Parathyroid adenoma (tissue), 2 donors: ENCODE results near the gene ATP13A5.

ENCODE experiments used
- H2AFZ ChIP-seq: fragments of 300-600 bp; sonication (generic); one replicate; pipeline ENCODE4 v1.7.0; 2017; ENCODE audit warnings: antibody characterized with exemption, mild to moderate bottlenecking
- H3K27ac ChIP-seq: fragments of 300-600 bp; sonication (generic); one replicate; pipeline ENCODE4 v1.7.0; 2017
- H3K27me3 ChIP-seq: fragments of 300-600 bp; sonication (generic); one replicate; pipeline ENCODE4 v1.7.0; 2017; ENCODE audit warnings: low read length; ENCODE audit not compliant: control insufficient read depth, insufficient read depth
- H3K36me3 ChIP-seq: fragments of 300-600 bp; sonication (generic); one replicate; pipeline ENCODE4 v1.7.0; 2017; ENCODE audit warnings: low read length; ENCODE audit not compliant: control insufficient read depth, insufficient read depth
- H3K4me1 ChIP-seq: fragments of 300-600 bp; sonication (generic); one replicate; pipeline ENCODE4 v1.7.0; 2017; ENCODE audit warnings: control low read depth
- H3K4me2 ChIP-seq: fragments of 300-600 bp; sonication (generic); one replicate; pipeline ENCODE4 v1.7.0; 2017; ENCODE audit warnings: low read length
- H3K4me3 ChIP-seq: fragments of 300-600 bp; sonication (generic); one replicate; pipeline ENCODE4 v1.7.0; 2017; ENCODE audit warnings: low read depth, low read length
- H3K79me2 ChIP-seq: fragments of 300-600 bp; sonication (generic); one replicate; pipeline ENCODE4 v1.7.0; 2017; ENCODE audit warnings: control low read depth
- H3K9ac ChIP-seq: fragments of 300-600 bp; sonication (generic); one replicate; pipeline ENCODE4 v1.7.0; 2017; ENCODE audit warnings: mild to moderate bottlenecking
- H3K9me3 ChIP-seq: fragments of 300-600 bp; sonication (generic); one replicate; pipeline ENCODE4 v1.7.0; 2017; ENCODE audit warnings: low read length; ENCODE audit not compliant: control insufficient read depth
- TF ChIP-seq, protein P1 (sequence below): fragments of 300-600 bp; sonication (generic); IDR thresholded peaks from one replicate; pipeline ENCODE4 v1.7.0; 2017; ENCODE audit warnings: antibody characterized with exemption, mild to moderate bottlenecking
- donor health status: primary hyperparathyroidism.

The ATP13A5 gene

DNA sequence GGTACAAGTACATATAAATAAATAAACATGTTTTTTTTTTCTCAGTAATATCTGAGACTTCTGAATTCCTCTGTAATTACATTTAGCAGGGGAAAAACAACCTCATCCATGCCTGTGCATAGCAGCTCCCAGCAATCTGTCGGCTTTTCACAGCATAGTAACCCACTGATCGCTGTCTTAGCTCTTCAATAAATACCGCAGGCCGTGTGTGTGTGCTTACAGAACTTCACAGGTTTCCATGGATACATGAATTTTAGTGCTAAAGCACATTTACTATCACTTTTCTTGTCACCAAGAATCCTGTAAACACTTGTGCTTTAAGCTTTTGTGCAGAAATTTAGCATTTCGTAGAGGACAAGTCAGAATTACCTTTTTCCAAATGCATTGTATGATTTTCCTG lies 141.5 kb downstream of the ATP13A5 start:
- no peak overlapping the region for H3K4me2 ChIP-seq
- no peak overlapping the region for H3K9ac ChIP-seq
- no peak overlapping the region for H3K27ac ChIP-seq
- TF ChIP-seq, protein P1, sequence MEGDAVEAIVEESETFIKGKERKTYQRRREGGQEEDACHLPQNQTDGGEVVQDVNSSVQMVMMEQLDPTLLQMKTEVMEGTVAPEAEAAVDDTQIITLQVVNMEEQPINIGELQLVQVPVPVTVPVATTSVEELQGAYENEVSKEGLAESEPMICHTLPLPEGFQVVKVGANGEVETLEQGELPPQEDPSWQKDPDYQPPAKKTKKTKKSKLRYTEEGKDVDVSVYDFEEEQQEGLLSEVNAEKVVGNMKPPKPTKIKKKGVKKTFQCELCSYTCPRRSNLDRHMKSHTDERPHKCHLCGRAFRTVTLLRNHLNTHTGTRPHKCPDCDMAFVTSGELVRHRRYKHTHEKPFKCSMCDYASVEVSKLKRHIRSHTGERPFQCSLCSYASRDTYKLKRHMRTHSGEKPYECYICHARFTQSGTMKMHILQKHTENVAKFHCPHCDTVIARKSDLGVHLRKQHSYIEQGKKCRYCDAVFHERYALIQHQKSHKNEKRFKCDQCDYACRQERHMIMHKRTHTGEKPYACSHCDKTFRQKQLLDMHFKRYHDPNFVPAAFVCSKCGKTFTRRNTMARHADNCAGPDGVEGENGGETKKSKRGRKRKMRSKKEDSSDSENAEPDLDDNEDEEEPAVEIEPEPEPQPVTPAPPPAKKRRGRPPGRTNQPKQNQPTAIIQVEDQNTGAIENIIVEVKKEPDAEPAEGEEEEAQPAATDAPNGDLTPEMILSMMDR, result no peak
- H3K4me1 ChIP-seq, result no peaks in the 10 kb centered on the region
- no peak overlapping the region for H3K4me3 ChIP-seq
- H3K9me3 ChIP-seq, result no peaks in the 10 kb centered on the region
- H2AFZ ChIP-seq, result no peak overlapping the region
- no peaks in the 10 kb centered on the region for H3K36me3 ChIP-seq
- H3K27me3 ChIP-seq, result no peaks in the 10 kb centered on the region
- H3K79me2 ChIP-seq, result no peaks in the 10 kb centered on the region

DNA sequence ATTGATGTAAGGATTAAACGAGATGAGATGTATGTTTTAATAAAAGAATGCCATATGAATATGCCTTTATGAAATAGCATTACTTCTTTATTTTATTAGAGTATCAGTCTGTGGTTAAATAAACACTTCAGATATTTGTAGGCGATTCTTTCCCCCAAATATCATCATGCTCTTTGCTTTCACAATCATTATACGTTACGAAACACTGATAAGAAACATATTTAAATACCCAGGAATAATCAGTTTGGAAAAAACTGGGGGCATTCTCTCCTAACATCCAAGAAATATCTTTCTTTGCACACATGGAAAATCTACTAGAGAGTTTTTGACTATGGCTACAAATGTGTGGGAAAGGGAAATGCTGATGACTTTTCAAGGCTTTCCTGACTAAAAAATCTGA lies 142.0 kb downstream of the ATP13A5 start:
- H3K9ac ChIP-seq, result no peak overlapping the region
- H3K9me3 ChIP-seq, result no peaks in the 10 kb centered on the region
- H3K27ac ChIP-seq, result no peak overlapping the region
- no peak overlapping the region for H3K4me3 ChIP-seq
- no peak overlapping the region for H3K4me2 ChIP-seq
- no peaks in the 10 kb centered on the region for H3K4me1 ChIP-seq
- H3K27me3 ChIP-seq, result no peaks in the 10 kb centered on the region
- TF ChIP-seq, protein P1, result no peak
- no peak overlapping the region for H2AFZ ChIP-seq
- no peaks in the 10 kb centered on the region for H3K36me3 ChIP-seq
- H3K79me2 ChIP-seq, result no peaks in the 10 kb centered on the region

GRCh38 chr3:193231201-193231600 lies 147.4 kb downstream of the ATP13A5 start:
- Histone ChIP-seq H3K27ac (no peak overlapping the region), H2AFZ (no peak overlapping the region), H3K4me2 (no peak overlapping the region), H3K79me2 (no peaks in the 10 kb centered on the region), H3K9me3 (no peaks in the 10 kb centered on the region), H3K9ac (no peak overlapping the region), H3K27me3 (no peaks in the 10 kb centered on the region), H3K4me3 (no peak overlapping the region), H3K4me1 (no peaks in the 10 kb centered on the region), H3K36me3 (no peaks in the 10 kb centered on the region)
- TF ChIP-seq, protein P1, result no peak

GRCh38 chr3:193230610-193231009 lies 147.9 kb downstream of the ATP13A5 start:
- no peaks in the 10 kb centered on the region for H3K79me2 ChIP-seq
- H3K9ac ChIP-seq, result no peak overlapping the region
- H3K9me3 ChIP-seq, result no peaks in the 10 kb centered on the region
- H2AFZ ChIP-seq, result no peak overlapping the region
- no peak overlapping the region for H3K27ac ChIP-seq
- no peaks in the 10 kb centered on the region for H3K36me3 ChIP-seq
- no peaks in the 10 kb centered on the region for H3K27me3 ChIP-seq
- no peaks in the 10 kb centered on the region for H3K4me1 ChIP-seq
- H3K4me3 ChIP-seq, result no peak overlapping the region
- TF ChIP-seq, protein P1, result no peak
- no peak overlapping the region for H3K4me2 ChIP-seq

DNA sequence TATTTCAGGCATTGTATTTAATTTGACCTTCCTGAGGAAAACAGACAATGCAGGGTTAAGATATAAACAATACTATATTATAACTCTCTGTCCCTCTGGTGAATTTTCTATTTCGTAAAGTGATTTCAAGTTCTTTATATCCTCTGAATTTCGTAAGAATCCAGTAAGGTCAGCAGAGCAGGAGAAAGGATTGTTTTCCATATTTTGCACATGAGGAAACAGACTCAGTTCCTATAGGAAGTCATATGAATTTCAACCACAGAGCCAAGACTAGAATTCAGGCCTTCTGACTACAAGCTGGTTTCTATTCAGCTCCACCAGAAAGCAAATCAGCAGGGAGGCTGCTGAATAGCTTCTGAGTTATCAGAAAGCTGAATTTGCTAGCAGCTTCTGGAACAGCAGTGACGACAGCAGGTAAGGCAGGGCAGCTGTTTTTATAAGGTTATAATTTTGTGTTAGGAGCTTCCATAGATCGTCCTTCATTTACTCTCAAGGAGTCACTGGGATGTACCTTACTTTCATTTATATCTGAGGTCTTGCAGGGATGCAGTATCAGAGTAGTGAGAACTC lies 148.6 kb downstream of the ATP13A5 start:
- Histone ChIP-seq H3K4me1 (no peaks in the 10 kb centered on the region), H3K4me2 (no peak overlapping the region)

More for the DNA sequence above, 148.6 kb downstream of the ATP13A5 start:
- no peaks in the 10 kb centered on the region for H3K9me3 ChIP-seq
- no peak overlapping the region for H3K9ac ChIP-seq
- TF ChIP-seq, protein P1, result no peak
- no peak overlapping the region for H2AFZ ChIP-seq
- no peaks in the 10 kb centered on the region for H3K36me3 ChIP-seq
- no peak overlapping the region for H3K27ac ChIP-seq
- H3K27me3 ChIP-seq, result no peaks in the 10 kb centered on the region
- no peak overlapping the region for H3K4me3 ChIP-seq
- no peaks in the 10 kb centered on the region for H3K79me2 ChIP-seq
